HCEC 1CT (cell line): ENCODE results near the gene GP1BB.
A peak's percentile ranks its signal among the peaks of the same experiment; 100 is the strongest.
"Not testable (repeated sequence)": the region's sequence is repeated elsewhere in the genome, so short reads cannot be mapped to it uniquely, and the experiment has no call there.

ENCODE experiments used
- DNase-seq: peaks from one replicate; pipeline ENCODE4 v3.0.0-alpha.2; 2017

GP1BB gene

GRCh38 chr22:19714312-19715187 lies 8.8 kb upstream of the GP1BB start, which contains the start of gene SEPTIN5:
Gene SEPTIN5 (plus strand): TSS chr22:19714503. CDS start chr22:19714589, 86 bp downstream.
- no peak for DNase-seq

- DNase-seq = no peak
Measured at GRCh38 chr22:19715188-19715930, 8.0 kb upstream of the GP1BB start.

GRCh38 chr22:19716041-19716828 lies 7.1 kb upstream of the GP1BB start:
- DNase-seq = no peak

DNA sequence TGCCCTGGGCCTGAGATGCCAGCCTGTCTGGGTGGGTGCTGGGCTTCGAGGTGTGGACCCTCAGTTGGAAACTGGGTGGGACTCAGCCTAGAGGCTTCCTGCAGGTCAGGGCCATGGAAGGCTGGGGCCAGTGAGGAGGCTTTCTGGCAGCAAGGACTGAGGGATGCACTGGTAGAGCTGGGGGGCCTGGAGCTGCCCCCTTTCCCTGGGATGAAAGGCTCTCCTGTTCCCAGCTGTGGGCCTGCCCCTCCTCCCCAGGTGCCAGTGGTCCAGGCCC lies 6.6 kb upstream of the GP1BB start:
- DNase-seq = no peak

- no peak for DNase-seq
Measured at GRCh38 chr22:19717181-19717580, 6.2 kb upstream of the GP1BB start.

DNA sequence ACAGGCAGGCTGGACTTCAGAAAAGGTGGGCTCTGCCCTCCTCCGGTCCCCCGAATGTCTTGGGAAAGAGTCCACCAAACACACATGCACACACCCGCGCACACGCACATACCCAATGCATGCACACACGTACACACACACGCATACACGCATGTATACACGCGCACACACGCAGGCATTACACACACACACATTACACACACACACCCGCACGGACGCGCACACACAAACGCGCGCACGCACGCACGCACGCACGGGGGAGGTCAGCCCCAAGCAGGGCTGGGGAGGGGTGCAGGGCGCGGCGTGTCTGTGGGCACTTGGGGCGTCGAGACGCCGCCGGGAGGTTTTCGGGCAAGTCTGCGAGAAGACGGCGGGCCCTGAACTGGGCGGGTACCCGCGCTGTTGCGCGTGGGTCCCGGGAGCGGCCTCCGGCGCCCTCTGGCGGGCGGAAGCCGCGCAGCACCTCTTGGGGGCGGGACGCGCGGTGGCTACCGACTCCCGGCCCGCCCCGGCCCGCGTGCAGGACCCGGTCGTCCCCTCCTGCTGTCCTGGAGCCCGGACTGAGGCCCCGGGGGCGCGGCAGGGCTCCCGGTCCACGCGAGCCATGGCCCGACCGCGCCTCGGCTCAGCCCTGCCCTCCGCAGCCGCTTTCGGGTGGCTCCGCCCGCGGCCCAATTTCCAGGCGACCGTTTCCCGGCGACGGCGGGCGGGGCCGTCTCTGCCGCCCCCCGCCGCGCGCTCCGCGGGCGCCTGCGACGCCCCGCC lies 5.5 kb upstream of the GP1BB start:
- peak; percentile 46 for DNase-seq

DNA sequence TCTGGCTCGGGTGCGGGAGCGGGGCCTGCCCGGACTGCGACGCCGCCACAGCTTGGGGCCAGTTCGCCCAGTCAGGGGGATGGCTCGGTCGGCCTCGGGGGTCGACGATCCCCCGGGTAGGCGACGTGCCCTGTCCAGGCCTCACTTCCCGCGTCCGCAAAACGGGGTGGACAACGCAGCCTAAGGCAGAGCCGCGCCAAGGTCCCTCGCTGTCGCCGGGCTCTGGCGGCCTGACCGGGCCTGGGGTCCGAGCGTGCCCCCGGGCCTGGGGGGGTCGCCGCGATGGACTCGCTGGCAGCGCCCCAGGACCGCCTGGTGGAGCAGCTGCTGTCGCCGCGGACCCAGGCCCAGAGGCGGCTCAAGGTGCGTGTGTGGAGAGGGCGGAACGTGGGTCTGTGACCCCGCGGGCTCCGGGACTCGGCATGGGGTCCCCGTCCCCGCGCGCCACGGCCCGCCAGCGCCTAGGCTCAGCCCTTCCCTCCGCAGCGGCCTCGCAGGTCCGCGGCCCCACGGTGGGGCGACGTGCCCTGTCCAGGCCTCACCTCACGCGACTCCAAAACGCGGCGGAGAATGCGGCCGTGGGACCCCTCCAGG lies 4.8 kb upstream of the GP1BB start:
- no peak for DNase-seq

DNA sequence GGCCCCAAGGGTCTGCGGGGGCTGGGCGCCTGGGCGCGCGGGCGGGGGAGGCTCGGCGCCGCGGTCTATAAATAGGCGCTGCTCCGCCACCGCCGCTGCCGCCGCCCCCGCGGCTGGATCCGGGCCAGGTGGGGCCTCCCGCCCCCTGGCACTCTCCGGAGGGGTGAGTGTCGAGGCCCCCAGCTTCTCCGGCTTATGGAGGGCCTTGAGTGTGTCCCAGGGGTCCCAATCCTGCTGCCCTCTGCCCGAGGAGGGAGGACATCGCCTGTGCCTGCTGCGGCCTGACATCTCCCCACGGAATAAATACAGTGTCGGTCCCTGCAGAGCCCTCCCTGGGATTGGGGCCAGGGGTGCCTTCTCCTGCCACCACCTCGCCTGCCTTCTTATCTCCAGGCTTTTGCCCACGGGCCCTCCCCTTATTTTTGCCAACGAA lies 4.3 kb upstream of the GP1BB start:
- no peak for DNase-seq

DNA sequence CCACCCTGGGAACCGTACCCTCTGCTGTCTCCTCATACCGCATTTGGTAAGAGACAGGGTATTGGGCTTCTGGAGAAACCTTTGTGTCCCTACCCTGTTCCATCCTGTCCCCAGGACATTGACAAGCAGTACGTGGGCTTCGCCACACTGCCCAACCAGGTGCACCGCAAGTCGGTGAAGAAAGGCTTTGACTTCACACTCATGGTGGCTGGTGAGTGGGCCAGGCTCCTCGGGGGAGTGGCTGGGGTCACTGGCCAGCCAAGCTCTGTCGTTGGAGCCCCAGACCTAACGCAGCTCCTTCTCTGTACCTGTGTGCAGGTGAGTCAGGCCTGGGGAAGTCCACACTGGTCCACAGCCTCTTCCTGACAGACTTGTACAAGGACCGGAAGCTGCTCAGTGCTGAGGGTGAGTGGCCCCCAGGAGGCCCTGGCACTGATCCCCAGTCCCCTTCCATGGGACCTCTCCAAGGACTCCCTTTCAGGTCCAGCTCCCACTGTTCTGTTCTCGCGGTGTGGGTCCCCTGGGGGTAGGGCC lies 3.8 kb upstream of the GP1BB start:
- DNase-seq = no peak

DNA sequence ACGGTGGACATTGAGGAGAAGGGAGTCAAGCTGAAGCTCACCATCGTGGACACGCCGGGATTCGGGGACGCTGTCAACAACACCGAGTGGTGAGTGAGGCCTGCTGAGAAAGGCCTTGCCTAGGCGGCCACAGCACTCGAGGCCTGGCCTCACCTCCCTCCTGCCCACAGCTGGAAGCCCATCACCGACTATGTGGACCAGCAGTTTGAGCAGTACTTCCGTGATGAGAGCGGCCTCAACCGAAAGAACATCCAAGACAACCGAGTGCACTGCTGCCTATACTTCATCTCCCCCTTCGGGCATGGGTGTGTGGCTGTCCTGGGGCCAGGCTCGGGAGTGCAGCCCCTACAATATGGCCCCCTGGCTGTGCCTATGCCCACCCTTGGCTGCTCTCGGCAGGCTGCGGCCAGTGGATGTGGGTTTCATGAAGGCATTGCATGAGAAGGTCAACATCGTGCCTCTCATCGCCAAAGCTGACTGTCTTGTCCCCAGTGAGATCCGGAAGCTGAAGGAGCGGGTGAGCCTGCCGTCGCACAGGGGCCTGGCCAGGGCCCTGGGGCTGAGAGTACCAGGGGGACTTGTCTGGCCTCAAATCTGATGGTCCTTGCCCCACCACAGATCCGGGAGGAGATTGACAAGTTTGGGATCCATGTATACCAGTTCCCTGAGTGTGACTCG lies 3.0 kb upstream of the GP1BB start:
- DNase-seq = no peak

DNA sequence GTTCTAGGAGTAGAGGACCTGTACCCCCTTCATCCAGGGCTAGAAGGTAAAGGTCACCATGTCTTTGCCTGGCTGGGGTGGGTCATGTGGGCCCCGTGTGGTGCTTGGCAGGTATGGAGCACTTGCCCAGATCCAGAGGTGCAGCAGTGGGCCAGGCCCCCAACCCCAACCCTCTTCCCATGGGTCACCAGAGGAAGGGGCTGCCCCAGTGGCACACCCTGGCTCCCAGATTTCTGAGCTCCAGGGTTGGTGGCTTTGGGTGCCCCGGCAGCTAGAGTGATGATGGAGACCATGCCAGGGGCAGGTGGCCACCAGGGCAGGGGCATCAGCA lies 2.4 kb upstream of the GP1BB start:
- DNase-seq = no peak

DNA sequence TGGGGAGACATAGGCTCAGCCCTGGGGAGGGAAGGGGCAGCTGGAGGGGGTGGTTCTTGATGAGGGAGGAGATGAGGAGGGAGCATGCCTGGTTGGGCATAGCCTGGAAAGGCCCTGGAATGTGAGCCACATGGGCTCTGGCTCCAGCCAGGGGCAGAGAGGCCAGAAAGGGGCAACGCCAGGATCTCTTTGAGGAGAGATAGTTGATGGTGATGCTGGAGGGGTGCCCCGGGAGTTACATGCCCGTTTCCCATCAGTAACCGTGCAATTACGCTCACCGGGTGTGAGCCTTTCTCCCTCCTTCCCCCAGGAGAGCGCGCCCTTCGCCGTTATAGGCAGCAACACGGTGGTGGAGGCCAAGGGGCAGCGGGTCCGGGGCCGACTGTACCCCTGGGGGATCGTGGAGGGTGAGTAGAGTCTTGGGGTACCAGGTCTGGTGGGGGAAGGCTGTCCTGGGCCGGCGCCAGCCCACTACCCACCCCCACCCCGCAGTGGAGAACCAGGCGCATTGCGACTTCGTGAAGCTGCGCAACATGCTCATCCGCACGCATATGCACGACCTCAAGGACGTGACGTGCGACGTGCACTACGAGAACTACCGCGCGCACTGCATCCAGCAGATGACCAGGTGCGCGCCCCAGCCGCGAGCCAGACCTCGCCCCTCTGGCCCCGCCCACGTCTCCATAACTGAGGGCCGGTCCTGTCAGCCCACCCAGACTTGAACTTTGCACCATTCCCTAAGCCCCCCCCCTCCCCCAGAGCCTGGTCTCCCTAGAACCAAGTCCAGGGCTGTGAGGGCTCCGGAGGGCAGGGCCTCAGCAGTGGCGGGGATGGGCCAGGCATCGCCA lies 1.8 kb upstream of the GP1BB start:
- no peak for DNase-seq

- no peak for DNase-seq
Measured at GRCh38 chr22:19722178-19722981, 959 bp upstream of the GP1BB start.

GRCh38 chr22:19722982-19723231 lies 432 bp upstream of the GP1BB start:
- DNase-seq = no peak

DNA sequence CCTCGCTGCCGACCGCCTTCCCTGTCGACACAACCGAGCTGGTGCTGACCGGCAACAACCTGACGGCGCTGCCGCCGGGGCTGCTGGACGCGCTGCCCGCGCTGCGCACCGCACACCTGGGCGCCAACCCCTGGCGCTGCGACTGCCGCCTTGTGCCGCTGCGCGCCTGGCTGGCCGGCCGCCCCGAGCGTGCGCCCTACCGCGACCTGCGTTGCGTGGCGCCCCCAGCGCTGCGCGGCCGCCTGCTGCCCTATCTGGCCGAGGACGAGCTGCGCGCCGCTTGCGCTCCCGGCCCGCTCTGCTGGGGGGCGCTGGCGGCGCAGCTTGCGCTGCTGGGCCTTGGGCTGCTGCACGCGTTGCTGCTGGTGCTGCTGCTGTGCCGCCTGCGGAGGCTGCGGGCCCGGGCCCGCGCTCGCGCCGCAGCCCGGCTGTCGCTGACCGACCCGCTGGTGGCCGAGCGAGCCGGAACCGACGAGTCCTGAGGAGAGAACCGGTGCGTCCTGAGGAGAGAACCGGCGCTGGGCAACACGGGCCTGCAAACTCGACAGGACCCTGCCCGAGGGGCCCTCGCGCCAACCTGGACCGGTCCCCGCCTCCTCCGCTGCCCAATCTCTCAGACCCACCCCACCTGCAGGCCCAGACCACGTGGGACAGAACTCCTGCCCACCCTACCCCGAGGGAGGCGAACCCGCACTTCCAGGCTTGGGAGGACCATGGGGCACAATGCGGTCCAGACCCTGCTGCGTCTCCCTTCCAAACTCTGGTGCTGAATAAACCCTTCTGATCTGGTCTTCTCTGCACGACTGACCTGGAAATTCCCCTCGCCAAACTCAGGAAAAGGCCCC lies 866 bp downstream of the GP1BB start:
- DNase-seq = no peak

- no peak for DNase-seq
Measured at GRCh38 chr22:19724927-19725661, 1.8 kb downstream of the GP1BB start.

DNA sequence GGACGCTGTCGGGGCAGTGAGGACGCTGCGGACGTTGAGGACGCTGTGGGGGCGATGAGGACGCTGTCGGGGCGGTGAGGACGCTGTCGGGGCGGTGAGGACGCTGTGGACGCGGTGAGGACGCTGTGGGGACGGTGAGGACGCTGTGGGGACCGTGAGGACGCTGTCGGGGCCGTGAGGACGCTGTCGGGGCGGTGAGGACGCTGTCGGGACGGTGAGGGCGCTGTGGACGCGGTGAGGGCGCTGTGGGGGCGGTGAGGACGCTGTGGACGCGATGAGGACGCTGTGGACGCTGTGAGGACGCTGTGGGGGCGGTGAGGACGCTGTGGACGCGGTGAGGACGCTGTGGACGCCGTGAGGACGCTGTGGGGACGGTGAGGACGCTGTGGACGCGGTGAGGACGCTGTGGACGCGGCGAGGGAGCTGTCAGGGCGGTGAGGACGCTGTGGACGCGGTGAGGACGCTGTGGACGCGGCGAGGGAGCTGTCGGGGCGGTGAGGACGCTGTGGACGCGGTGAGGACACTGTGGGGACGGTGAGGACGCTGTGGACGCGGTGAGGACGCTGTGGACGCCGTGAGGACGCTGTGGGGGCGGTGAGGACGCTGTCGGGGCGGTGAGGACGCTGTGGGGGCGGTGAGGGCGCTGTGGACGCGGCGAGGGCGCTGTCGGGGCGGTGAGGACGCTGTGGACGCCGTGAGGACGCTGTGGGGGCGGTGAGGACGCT lies 2.9 kb downstream of the GP1BB start:
- DNase-seq = not testable (repeated sequence)
